Heart right ventricle (tissue), 16 donors: Measurements from ENCODE around the gene KRTAP12-2. TPM values are rescaled to one million over a fixed set of nuclear protein-coding genes. Genes with fewer than 3 reads are reported as not detected.

Experiments
- ATAC-seq, 8 donors: fragments of 200-7000 bp; cut with Tn5 transposase; one replicate each; pipeline ENCODE4 v1.9.1; 2020; ENCODE audit warnings: mild to moderate bottlenecking in 8 of 8, moderate library complexity in 8 of 8, moderate number of reproducible peaks in 1 of 8
- DNase-seq, 2 donors: peaks; one replicate each; pipeline ENCODE4 v3.0.0-alpha.2; 2020
- H3K27ac ChIP-seq, 10 donors: fragments of 200-600 bp; sonication (generic) in 2 of 10; one replicate each; pipeline versions ENCODE4 v1.5.0 to v1.8.0; 2020 to 2022; ENCODE audit warnings: mild to moderate bottlenecking in 3 of 10
- H3K27me3 ChIP-seq, 7 donors: fragments of 200-600 bp; one replicate each; pipeline ENCODE4 v1.8.0; 2021 to 2022; ENCODE audit warnings: mild to moderate bottlenecking in 2 of 7
- H3K36me3 ChIP-seq, 9 donors: fragments of 200-600 bp; sonication (generic) in 1 of 9; one replicate each; pipeline versions ENCODE4 v1.5.0 to v1.8.0; 2020 to 2022; ENCODE audit warnings: mild to moderate bottlenecking in 2 of 9
- H3K4me1 ChIP-seq, 9 donors: fragments of 200-600 bp; sonication (generic) in 1 of 9; one replicate each; pipeline versions ENCODE4 v1.5.0 to v1.8.0; 2020 to 2022; ENCODE audit warnings: mild to moderate bottlenecking in 4 of 9
- H3K4me3 ChIP-seq, 10 donors: fragments of 200-600 bp; sonication (generic) in 2 of 10; one replicate each; pipeline versions ENCODE4 v1.5.0 to v1.8.0; 2020 to 2022; ENCODE audit warnings: mild to moderate bottlenecking in 7 of 10, moderate library complexity in 2 of 10
- H3K9me3 ChIP-seq, 11 donors: fragments of 200-600 bp in 10 of 11; sonication (generic) in 2 of 11; one replicate each; pipeline versions ENCODE4 v1.5.0 to v1.8.0; 2013 to 2022; ENCODE audit warnings: mild to moderate bottlenecking in 2 of 11, control low read depth in 1 of 11, moderate library complexity in 1 of 11
- WGBS, 2 donors: extraction: QIAGEN DNeasy Blood & Tissue Kit; methylation state at CpG; one replicate each; pipeline ENCODE4 v1.1.7; 2013; ENCODE audit warnings: inconsistent platforms in 1 of 2; 5-methylcytosine and 5-hydroxymethylcytosine counted together
- intact Hi-C, 10 donors: fragments of 100-400 bp; cut with DNase I; formaldehyde crosslinking; loops; one replicate each; pipeline versions ENCODE4 v1.11.1 to v1.14.2; 2022
- polyA plus RNA-seq, 2 donors: library from polyadenylated mRNA; stranded (reverse); fragments of 200-250 nt; gene quantifications; one replicate each; pipeline ENCODE4 v1.2.3, GENCODE V29; 2013
- total RNA-seq, 10 donors: library from RNA; stranded (reverse); fragmentation: NEBNext Ultra II Directional in 3 of 10; extraction: Animal tissue kit (Norgen Biotek cat#: 25700) in 3 of 10; gene quantifications; one replicate each; pipeline versions ENCODE4 v1.2.1 to v1.2.4, GENCODE V29; 2021 to 2023
- TF ChIP-seq, protein P1 (sequence below), 9 donors: fragments of 200-600 bp; sonication (generic) in 2 of 9; IDR thresholded peaks; one replicate each; pipeline versions ENCODE4 v1.5.0 to v1.8.0; 2021 to 2022; ENCODE audit warnings: antibody characterized with exemption in 9 of 9, mild to moderate bottlenecking in 5 of 9, moderate library complexity in 1 of 9
- donor health status: Arrhythmogenic right ventricular cardiomyopathy.
- donor health status: ischemic (EF 13 %, LVEDD 7.1; RV severe dilation, severe dysfunction).
- donor health status: healthy with polysubstance abuse.
- donor health status: DM: no; HTN: yes; CAD: no.
- donor health status: DM: no; HTN: no; CAD: no.
- donor health status: ischemic (EF 25% LVEDD 6.9; RV normal size, moderate dysfunction).
- donor health status: ischemic (EF 25% LVEDD 5.7; RV mildly dilated, moderate dysfunction).
- donor health status: healthy.
- donor health status: DM: yes; HTN: yes; CAD: no.
- donor health status: Ischemic cardiomyopathy.
- donor health status: ischemic (EF 35%, LVEDD 5.7; RV mildly dilated, moderate dysfunction).
- donor health status: nonischemic (EF 11% LVEDD 7.7; RV severe dilation, severe dysfunction).
- donor health status: DM: yes; HTN: yes; CAD: no.
- donor health status: PGD.
- donor health status: ischemic (EF 29% LVEDD 5.4; RV normal size, mild dysfunction).
- donor health status: nonischemic (EF 23%, LVEDD 6.1; RV moderate dilation, normal function).

Gene KRTAP12-2
- total and polyA plus RNA-seq, 12 donors = not detected

DNA sequence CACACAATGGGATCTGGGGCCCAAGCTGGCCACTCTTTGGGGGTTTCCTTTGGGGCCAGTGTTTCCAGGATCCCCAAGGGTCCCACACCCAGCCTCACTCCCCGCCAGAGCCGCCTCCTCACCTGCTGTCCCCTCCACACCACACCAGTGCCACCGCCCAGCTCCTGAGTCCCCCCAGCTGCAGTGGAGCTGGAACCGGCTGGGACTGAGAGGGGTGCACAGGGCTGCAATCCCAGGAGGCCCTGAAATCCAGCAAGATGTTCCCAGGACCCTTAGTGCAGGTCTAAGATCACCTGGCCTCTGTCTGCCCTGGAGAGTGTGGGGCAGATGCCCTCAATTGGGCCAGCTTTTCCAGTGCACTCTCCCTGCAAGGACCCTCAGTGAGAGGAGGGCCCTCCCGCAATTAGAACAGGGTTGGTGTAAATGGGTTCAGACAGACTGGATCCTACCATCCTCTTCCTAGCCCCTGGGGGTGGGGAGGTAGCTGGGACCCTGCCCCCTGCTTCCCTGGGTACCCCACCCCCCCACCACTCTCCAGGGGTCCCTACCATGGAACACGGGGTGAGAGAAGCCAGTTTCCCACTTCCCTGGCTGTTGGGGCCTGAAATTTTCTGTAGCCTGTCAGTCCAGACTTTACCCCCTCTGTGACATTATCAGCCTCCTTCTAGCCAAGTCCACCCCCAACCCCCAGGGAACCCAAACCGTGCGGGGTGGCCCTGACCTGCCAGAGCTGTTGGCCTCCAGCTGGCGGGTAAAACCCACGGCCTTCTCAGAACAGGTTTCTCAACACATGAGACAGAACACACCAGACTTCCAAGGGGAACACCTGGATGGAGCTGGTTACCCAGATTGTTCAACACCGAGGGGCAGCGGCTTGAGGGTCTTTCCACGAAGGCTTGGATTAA, 37.3 kb upstream of the KRTAP12-2 start:
- no peak overlapping the region for H3K27ac ChIP-seq
- DNase-seq = no peak
- peaks cover 0 to 96% (median 91%) of the 10 kb centered on the region in 7 donors for H3K27me3 ChIP-seq
- H3K36me3 ChIP-seq = no peaks in the 10 kb centered on the region
- WGBS, 2 donors = 39 to 40% methylated on average over 13 of the region's 13 CpGs
- intact Hi-C loops = no loop called here
- ATAC-seq = no peak
- H3K4me1 ChIP-seq = peaks cover 0 to 10% (median 0%) of the 10 kb centered on the region in 9 donors
- TF ChIP-seq, protein P1, sequence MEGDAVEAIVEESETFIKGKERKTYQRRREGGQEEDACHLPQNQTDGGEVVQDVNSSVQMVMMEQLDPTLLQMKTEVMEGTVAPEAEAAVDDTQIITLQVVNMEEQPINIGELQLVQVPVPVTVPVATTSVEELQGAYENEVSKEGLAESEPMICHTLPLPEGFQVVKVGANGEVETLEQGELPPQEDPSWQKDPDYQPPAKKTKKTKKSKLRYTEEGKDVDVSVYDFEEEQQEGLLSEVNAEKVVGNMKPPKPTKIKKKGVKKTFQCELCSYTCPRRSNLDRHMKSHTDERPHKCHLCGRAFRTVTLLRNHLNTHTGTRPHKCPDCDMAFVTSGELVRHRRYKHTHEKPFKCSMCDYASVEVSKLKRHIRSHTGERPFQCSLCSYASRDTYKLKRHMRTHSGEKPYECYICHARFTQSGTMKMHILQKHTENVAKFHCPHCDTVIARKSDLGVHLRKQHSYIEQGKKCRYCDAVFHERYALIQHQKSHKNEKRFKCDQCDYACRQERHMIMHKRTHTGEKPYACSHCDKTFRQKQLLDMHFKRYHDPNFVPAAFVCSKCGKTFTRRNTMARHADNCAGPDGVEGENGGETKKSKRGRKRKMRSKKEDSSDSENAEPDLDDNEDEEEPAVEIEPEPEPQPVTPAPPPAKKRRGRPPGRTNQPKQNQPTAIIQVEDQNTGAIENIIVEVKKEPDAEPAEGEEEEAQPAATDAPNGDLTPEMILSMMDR (IDR thresholded peaks at IDR 0.05) = no peak
- H3K9me3 ChIP-seq = no peaks in the 10 kb centered on the region
- H3K4me3 ChIP-seq = no peak overlapping the region

DNA sequence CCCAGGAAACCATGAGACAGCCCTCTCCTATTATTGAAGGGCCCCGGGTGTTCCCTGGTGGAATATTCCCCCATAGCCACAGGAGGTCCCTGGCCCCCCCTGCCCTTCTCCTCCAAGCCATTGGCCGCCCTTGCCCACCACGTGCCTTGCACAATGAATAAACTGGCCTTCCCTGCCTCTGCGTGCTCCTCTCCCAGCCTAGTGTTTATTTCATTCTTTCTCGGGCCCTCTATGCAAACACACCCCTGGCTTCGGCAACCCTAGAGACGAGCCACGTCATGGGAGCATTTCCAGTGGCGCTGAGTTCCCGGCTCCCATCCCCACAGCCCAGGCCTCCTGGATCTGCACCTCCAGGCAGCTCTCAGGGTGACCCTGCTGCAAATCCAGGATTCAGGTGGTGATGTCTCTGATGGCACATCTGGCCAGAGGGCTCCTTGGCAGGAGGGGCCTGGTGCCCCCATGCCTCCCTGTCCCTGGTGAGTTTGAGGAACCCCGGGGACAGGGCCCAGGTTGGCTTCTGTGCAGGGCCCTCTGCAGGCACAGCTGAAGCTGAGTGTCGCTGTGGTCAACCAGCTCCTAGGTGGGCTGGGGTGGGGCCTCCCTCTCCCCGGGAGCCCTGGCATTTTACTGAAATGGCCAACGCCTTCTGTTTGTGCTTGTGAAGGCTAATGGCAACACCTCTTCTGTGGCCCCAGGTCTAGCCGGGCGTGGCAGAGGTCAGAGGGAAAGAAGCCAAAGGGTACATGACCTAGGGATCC, 36.4 kb upstream of the KRTAP12-2 start:
- Histone ChIP-seq H3K27ac (no peak overlapping the region), H3K4me3 (no peak overlapping the region), H3K9me3 (no peaks in the 10 kb centered on the region), H3K27me3 (peaks cover 0 to 96% (median 91%) of the 10 kb centered on the region in 7 donors), H3K36me3 (no peaks in the 10 kb centered on the region), H3K4me1 (peaks cover 0 to 4% (median 0%) of the 10 kb centered on the region in 9 donors)
- TF ChIP-seq, protein P1 (IDR thresholded peaks at IDR 0.05) = no peak
- intact Hi-C loops = no loop called here
- 48 to 52% methylated on average over 16 of the region's 16 CpGs for WGBS, 2 donors
- no peak for ATAC-seq
- no peak for DNase-seq

DNA sequence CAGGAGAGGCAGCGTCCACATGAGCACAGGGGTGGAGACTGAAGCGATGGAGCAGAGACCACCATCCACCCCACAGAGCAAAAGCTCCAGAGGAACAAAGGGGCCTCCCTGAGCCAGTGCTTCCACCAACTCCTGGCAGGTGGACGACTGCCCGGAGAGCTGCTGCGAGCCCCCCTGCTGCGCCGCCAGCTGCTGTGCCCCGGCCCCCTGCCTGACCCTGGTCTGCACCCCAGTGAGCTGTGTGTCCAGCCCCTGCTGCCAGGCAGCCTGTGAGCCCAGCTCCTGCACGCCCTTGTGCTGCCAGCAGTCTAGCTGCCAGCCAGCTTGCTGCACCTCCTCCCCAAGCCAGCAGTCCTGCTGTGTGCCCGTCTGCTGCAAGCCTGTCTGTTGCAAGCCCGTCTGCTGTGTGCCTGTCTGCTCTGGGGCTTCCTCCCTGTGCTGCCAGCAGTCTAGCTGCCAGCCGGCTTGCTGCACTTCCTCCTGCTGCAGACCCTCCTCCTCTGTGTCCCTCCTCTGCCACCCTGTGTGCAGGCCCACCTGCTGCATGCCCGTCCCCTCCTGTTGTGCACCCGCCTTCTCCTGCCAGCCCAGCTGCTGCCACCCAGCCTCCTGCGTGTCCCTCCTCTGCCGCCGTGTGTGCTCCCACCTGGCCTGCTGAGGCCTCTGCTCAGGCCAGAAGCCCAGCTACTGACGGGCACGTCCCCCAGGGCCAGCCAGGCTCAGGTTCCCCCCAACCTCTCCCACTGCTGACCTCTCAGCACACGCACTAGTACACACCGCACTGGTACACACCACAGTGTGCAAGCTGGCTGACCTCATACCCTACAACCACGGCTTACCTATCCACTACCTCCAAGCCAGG, 35.6 kb upstream of the KRTAP12-2 start:
- DNase-seq (no peak), ATAC-seq (no peak)
- TF ChIP-seq, protein P1 (IDR thresholded peaks at IDR 0.05) = no peak
- Histone ChIP-seq H3K27ac (no peak overlapping the region), H3K4me3 (no peak overlapping the region), H3K4me1 (peaks cover 0 to 4% (median 0%) of the 10 kb centered on the region in 9 donors), H3K36me3 (no peaks in the 10 kb centered on the region), H3K27me3 (peaks cover 0 to 97% (median 92%) of the 10 kb centered on the region in 7 donors), H3K9me3 (no peaks in the 10 kb centered on the region)
- intact Hi-C loops = no loop called here
- WGBS, 2 donors = 65 to 74% methylated on average over 22 of the region's 22 CpGs

DNA sequence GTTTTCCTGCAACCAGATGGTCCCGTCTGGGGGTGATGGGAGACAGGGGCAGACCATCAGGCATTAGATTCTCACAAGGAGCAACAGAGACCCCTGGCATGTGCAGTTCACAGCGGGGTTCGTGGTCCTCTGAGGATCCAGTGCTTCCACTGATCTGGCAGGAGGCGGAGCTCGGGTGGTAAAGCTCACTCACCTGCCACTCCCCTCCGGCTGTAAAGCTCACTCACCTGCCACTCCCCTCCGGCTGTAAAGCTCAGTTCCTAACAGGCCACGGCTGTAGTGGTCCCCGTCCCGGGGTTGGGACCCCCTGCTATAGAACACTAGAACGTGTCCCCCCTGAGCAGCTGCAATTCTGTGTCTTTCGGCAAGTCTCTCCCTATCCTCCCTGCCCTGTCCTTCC, 34.8 kb upstream of the KRTAP12-2 start:
- TF ChIP-seq, protein P1 (IDR thresholded peaks at IDR 0.05) = no peak
- H3K27ac ChIP-seq = no peak overlapping the region
- no peak for DNase-seq
- H3K36me3 ChIP-seq = no peaks in the 10 kb centered on the region
- no peak for ATAC-seq
- 45 to 49% methylated on average over 12 of the region's 12 CpGs for WGBS, 2 donors
- peaks cover 0 to under 1% (median 0%) of the 10 kb centered on the region in 9 donors for H3K4me1 ChIP-seq
- no peak overlapping the region for H3K4me3 ChIP-seq
- peaks cover 0 to 95% (median 89%) of the 10 kb centered on the region in 7 donors for H3K27me3 ChIP-seq
- H3K9me3 ChIP-seq = no peaks in the 10 kb centered on the region
- intact Hi-C loops = no loop called here
